Measurements from ENCODE around the gene AMY1C.

The AMY1C gene

DNA sequence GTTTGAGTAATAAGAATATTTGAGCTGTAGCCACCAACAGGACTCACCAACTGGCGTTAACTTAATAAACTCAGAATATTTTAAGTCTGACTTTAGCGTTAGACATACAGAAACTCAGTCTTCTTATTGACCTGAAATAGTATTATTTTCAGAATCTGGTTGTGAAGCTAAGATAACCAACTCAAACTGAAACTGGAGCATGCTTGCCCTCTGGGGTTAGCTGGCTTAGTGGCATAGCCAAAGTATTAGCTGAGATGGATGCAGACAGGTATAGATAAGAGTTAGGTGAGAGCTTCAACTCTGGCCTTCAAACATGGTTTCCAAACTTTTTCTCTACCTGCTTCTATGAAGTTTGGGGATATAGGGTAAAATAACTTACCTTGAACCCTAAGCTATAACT, 40.5 kb downstream of the AMY1C start:
- no peaks in the 10 kb centered on the region for H3K36me3 ChIP-seq (ENCODE audit: insufficient read depth, low read length)
- H3K9ac ChIP-seq (ENCODE audit: low read depth, low read length) = no peak overlapping the region
- H3K9me3 ChIP-seq (ENCODE audit: control insufficient read depth, insufficient read depth, low read length) = no peaks in the 10 kb centered on the region
- H3K4me1 ChIP-seq (ENCODE audit: insufficient read depth, low read length) = no peaks in the 10 kb centered on the region
